GM18499 (cell line): Measurements from ENCODE around the gene PARP3.
"Not testable (repeated sequence)": the region's sequence is repeated elsewhere in the genome, so short reads cannot be mapped to it uniquely, and the experiment has no call there.

ENCODE experiments used
- ATAC-seq: cut with Tn5 transposase; IDR thresholded peaks from one replicate; pipeline ENCODE4 v1.9.1; 2021; ENCODE audit warnings: moderate number of reproducible peaks; ENCODE audit not compliant: insufficient read depth, unreplicated experiment

Gene PARP3

GRCh38 chr3:51941798-51942602, at the start of gene PARP3, which contains the start of gene RRP9:
Gene PARP3, plus strand, starts transcription at chr3:51942363. Its CDS starts 993 bp downstream, at chr3:51943356.
Gene RRP9, minus strand, starts transcription at chr3:51941904. Its CDS starts 37 bp downstream, at chr3:51941867.
- ATAC-seq: peak; percentile 94

- no peak for ATAC-seq
Observed at GRCh38 chr3:51894391-51894790, 47.8 kb upstream of the PARP3 start.

DNA sequence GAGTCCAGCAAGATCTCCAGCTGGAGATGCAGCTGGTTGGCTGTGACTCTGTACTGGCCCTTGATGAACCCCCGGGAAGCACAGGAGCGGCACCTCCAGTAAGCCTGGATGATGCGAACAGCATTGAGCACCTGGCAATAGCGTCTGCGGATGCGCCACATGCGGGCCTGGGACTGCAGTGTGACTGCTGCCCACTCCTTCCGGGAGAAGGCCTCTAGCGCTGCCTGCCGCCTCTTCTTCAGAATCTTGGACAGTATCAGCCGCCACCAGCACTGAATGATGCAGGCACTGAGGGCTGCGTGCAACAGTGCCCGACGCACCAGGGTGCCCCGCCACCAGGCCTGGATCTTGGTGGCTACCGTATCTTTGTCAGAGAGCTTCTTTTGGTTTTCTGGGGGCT, 47.2 kb upstream of the PARP3 start:
- no peak for ATAC-seq

- ATAC-seq: no peak
Observed at GRCh38 chr3:51896607-51897305, 45.4 kb upstream of the PARP3 start.

DNA sequence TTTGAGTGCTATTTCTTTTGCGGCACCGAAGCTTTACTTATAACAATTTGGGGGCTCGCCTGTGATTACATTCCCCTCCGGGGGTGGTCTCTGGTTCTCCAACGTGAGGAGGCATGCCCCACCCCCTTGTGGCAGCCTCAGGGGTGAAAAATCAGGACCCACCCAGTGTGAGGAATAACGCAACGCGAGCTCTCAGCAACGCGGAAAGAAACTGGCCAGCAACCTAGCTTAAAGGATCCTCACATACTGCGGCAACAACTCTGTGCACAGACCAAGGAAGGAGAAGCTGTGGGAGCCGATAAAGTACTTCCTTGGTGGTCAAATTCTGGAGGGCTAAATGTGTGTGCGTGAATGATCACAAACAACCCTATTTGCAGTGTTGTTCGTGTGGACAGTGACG, 44.8 kb upstream of the PARP3 start:
- no peak for ATAC-seq

DNA sequence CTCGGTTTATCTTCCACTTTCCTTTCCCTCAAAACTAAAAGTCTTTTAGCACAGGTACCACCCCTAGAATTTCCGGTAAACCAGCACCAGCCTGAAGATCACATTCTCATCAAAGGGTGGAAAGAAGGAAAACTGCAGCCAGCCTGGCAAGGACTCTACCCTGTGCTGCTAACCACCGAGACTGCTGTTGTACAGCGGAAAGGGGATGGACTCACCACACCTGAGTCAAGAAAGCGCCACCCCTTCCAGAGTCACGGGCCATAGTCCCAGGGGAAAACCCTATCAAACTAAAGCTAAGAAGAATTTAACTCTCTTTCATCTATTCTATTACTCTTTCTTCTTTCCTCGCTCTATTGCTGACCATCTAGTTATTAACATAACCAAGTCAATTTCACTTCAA, 42.1 kb upstream of the PARP3 start:
- ATAC-seq: not testable (repeated sequence)

GRCh38 chr3:51902361-51902760, 39.8 kb upstream of the PARP3 start:
- ATAC-seq: not testable (repeated sequence)

DNA sequence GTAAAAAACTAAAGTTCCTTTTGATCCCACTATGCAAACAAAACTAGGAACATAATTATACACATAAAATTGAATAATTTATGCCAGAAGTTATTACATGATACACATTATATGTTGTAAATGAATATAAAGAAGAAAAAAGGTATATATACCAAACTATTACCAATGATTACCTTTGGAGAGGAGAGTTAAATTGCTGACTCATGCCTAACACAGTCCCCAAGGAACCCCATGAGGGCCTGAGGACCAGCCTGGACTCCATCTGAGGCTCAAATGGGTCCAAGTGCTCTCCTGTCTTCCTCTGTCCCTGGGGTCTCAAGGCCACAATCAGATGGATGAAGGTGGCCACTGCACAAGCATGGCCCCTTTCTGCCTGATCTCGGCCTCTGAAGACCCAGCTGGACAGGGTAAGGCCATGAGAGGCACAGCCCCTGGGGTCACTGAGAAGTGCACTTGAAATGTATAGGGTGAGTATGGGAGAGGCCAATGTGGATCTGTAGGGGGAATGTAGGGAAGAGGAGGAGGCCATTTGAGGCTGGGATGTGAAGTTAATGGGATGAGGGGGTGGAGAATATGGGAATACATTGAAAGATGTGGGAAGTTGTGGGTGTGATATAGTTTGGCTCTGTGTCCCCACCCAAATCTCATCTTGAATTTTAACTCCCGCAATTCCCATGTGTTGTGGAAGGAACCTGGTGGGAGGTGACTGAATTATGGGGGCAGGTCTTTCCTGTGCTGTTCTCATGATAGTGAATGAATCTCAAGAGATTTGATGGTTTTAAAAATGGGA, 37.9 kb upstream of the PARP3 start:
- no peak for ATAC-seq

- no peak for ATAC-seq
Observed at GRCh38 chr3:51908026-51908425, 34.1 kb upstream of the PARP3 start.

GRCh38 chr3:51916418-51916817, 25.7 kb upstream of the PARP3 start:
- ATAC-seq: no peak

DNA sequence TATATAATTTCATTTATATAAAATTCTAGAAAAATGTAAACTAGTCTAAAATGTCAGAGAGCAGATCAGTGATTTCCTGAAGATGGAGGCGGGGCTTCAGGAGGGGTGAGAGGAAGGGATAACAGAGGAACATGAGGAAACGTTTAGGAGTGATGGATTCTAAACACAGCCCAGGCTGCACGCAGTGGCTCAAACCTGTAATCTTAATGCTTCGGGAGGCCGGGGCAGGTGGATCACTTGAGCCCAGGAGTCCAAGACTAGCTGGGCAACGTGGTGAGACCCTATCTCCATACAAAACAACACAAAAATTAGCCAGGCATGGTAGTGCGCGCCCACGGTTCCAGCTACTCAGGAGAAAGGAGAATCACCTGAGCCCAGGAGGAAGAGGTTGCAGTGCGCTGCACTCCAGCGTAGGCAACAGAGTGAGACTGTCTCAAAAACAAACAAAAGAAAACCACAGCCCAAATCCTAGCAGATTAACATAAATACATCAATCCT, 21.0 kb upstream of the PARP3 start:
- ATAC-seq: no peak

- ATAC-seq: no peak
Observed at GRCh38 chr3:51927061-51927977, 14.8 kb upstream of the PARP3 start.

DNA sequence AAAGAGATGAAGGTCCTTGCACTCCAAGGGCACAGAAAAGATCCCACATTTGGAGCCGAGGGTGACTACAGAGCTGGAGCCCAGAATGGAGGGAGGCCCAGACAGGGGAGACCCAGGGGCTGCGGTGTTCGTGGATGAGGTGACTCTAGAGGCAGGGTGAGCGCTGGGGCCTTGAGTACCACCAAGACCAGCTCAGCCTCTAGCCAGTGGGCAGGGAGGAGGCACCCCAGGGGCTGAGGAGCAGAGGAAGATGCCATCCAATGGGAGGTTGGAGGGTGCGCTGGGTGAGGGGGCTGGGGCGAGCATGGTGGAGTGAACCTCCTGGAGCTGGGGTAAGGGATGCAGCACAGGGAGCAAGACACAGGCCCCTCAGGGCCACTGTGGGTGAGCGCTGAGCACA, 13.7 kb upstream of the PARP3 start:
- ATAC-seq: no peak

- not testable (repeated sequence) for ATAC-seq
Observed at GRCh38 chr3:51928981-51929380, 13.2 kb upstream of the PARP3 start.

- no peak for ATAC-seq
Observed at GRCh38 chr3:51929420-51930003, 12.7 kb upstream of the PARP3 start.

DNA sequence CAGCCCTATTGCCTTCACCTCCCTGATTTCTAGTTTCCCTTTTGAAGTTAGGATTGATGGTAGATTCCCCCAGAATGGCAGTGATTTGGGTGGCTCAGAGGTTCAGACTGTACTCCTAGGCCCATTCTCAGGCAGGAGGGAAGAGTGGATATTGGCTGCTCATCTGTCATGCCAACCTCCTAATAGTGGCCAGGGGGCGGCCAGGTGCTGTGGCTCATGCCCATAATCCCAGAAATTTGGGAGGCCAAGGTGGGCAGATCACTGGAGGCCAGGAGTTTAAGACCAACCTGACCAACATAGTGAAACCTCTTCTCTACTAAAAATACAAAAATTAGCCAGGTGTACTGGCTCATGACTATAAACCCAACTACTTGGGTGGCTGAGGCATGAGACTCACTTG, 11.7 kb upstream of the PARP3 start:
- no peak for ATAC-seq

DNA sequence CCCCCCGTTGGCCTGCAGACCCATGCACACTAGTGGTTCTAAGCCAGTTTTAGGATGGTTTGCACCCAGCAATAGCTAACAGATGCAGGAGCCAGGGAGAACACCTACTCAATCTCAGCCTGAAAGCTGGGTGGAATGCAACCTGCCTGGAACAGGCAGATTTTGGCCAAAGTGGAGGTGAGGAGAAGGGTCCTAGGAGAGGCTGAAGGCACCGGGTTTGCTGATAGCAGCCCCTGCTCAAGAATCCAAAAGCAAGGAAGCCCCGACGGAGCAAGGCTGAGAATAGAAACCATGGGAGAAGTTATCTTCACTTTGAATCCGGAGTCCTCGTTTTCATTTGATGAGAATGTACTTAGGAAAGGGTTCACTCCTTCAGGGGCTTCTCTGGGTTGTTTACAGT, 10.4 kb upstream of the PARP3 start:
- no peak for ATAC-seq

- ATAC-seq: no peak
Observed at GRCh38 chr3:51932471-51933370, 9.4 kb upstream of the PARP3 start.
